ENCODE results near the gene FLT1. TPM values are rescaled to one million over a fixed set of nuclear protein-coding genes. Genes with fewer than 3 reads are reported as not detected.

Gene FLT1
- total RNA-seq, 1 donor from 2014 or later, result 6.5 TPM

- H3K4me1 Mint-ChIP-seq, result peaks cover 15% of the 10 kb centered on the region
- H3K36me3 Mint-ChIP-seq, result no peaks in the 10 kb centered on the region
- no peak overlapping the region for H3K4me3 Mint-ChIP-seq
- H3K27me3 Mint-ChIP-seq (ENCODE audit: low read depth), result peaks cover 4% of the 10 kb centered on the region
- no peak for DNase-seq (ENCODE audit: low spot score in 2 of 2, unreplicated experiment in 2 of 2)
- no peaks in the 10 kb centered on the region for H3K9me3 Mint-ChIP-seq
- no peak for TF ChIP-seq CTCF (IDR thresholded peaks at IDR 0.05; ENCODE audit: unreplicated experiment)
- H3K27ac Mint-ChIP-seq, result no peak overlapping the region
Observed at GRCh38 chr13:28316836-28317235, 178.1 kb downstream of the FLT1 start.

GRCh38 chr13:28316129-28316528 is 178.8 kb downstream of the FLT1 start:
- no peaks in the 10 kb centered on the region for H3K9me3 Mint-ChIP-seq
- H3K27me3 Mint-ChIP-seq (ENCODE audit: low read depth), result no peaks in the 10 kb centered on the region
- DNase-seq (ENCODE audit: low spot score in 2 of 2, unreplicated experiment in 2 of 2), result no peak
- peaks cover 9% of the 10 kb centered on the region for H3K4me1 Mint-ChIP-seq
- TF ChIP-seq CTCF (IDR thresholded peaks at IDR 0.05; ENCODE audit: unreplicated experiment), result no peak
- no peaks in the 10 kb centered on the region for H3K36me3 Mint-ChIP-seq
- no peak overlapping the region for H3K27ac Mint-ChIP-seq
- no peak overlapping the region for H3K4me3 Mint-ChIP-seq

GRCh38 chr13:28314879-28315278 is 180.0 kb downstream of the FLT1 start:
- Mint-ChIP-seq H3K9me3 (no peaks in the 10 kb centered on the region), H3K4me3 (no peak overlapping the region), H3K36me3 (no peaks in the 10 kb centered on the region), H3K27me3 (ENCODE audit: low read depth) (no peaks in the 10 kb centered on the region), H3K27ac (no peak overlapping the region), H3K4me1 (peaks cover 8% of the 10 kb centered on the region)
- TF ChIP-seq CTCF (IDR thresholded peaks at IDR 0.05; ENCODE audit: unreplicated experiment), result no peak
- no peak for DNase-seq (ENCODE audit: low spot score in 2 of 2, unreplicated experiment in 2 of 2)

- H3K36me3 Mint-ChIP-seq, result no peaks in the 10 kb centered on the region
- H3K4me3 Mint-ChIP-seq, result no peak overlapping the region
- H3K27ac Mint-ChIP-seq, result no peak overlapping the region
- no peaks in the 10 kb centered on the region for H3K4me1 Mint-ChIP-seq
- no peak for DNase-seq (ENCODE audit: low spot score in 2 of 2, unreplicated experiment in 2 of 2)
- TF ChIP-seq CTCF (IDR thresholded peaks at IDR 0.05; ENCODE audit: unreplicated experiment), result no peak
- H3K27me3 Mint-ChIP-seq (ENCODE audit: low read depth), result no peaks in the 10 kb centered on the region
- no peaks in the 10 kb centered on the region for H3K9me3 Mint-ChIP-seq
Observed at GRCh38 chr13:28313579-28313978, 181.3 kb downstream of the FLT1 start.

- H3K4me3 Mint-ChIP-seq, result no peak overlapping the region
- peaks cover 2% of the 10 kb centered on the region for H3K4me1 Mint-ChIP-seq
- no peak for TF ChIP-seq CTCF (IDR thresholded peaks at IDR 0.05; ENCODE audit: unreplicated experiment)
- no peak for DNase-seq (ENCODE audit: low spot score in 2 of 2, unreplicated experiment in 2 of 2)
- H3K9me3 Mint-ChIP-seq, result no peaks in the 10 kb centered on the region
- no peaks in the 10 kb centered on the region for H3K36me3 Mint-ChIP-seq
- no peak overlapping the region for H3K27ac Mint-ChIP-seq
- no peaks in the 10 kb centered on the region for H3K27me3 Mint-ChIP-seq (ENCODE audit: low read depth)
Observed at GRCh38 chr13:28306325-28306724, 188.6 kb downstream of the FLT1 start.

GRCh38 chr13:28301839-28302238 is 193.1 kb downstream of the FLT1 start:
- H3K9me3 Mint-ChIP-seq, result no peaks in the 10 kb centered on the region
- TF ChIP-seq CTCF (IDR thresholded peaks at IDR 0.05; ENCODE audit: unreplicated experiment), result no peak
- no peak overlapping the region for H3K4me3 Mint-ChIP-seq
- H3K4me1 Mint-ChIP-seq, result peaks cover 2% of the 10 kb centered on the region
- H3K27me3 Mint-ChIP-seq (ENCODE audit: low read depth), result no peaks in the 10 kb centered on the region
- no peak overlapping the region for H3K27ac Mint-ChIP-seq
- no peak for DNase-seq (ENCODE audit: low spot score in 2 of 2, unreplicated experiment in 2 of 2)
- H3K36me3 Mint-ChIP-seq, result peaks cover under 1% of the 10 kb centered on the region

Data from mesothelial cell of epicardium (in vitro differentiated cells).